Activated naive CD4-positive, alpha-beta T cell treated with anti-CD3 and anti-CD28 coated beads, Interleukin-2, amount 50 U/mL, for 72 hours (primary cell): ENCODE results near the gene HSPG2. TPM values are rescaled to one million over a fixed set of nuclear protein-coding genes. Genes with fewer than 3 reads are reported as not detected.

Experiments used
- ATAC-seq, 2 donors: fragments of 150-1000 bp; cut with Tn5 transposase; 2 replicates each; pipeline ENCODE4 v1.10.0; 2021; ENCODE audit warnings: mild to moderate bottlenecking in 2 of 2, moderate library complexity in 2 of 2
- DNase-seq, 2 donors: peaks; one replicate each; pipeline ENCODE4 v3.0.0; 2021 to 2022; ENCODE audit warnings: low spot score in 2 of 2
- H3K27ac Mint-ChIP-seq, 2 donors: one replicate each; pipeline ENCODE4 v1.8.0; 2022; ENCODE audit warnings: mild to moderate bottlenecking in 2 of 2, mixed read lengths in 2 of 2
- H3K36me3 Mint-ChIP-seq, 2 donors: one replicate each; pipeline ENCODE4 v1.8.0; 2022; ENCODE audit warnings: mixed read lengths in 2 of 2
- H3K9me3 Mint-ChIP-seq, 2 donors: one replicate each; pipeline ENCODE4 v1.8.0; 2022; ENCODE audit warnings: mixed read lengths in 2 of 2
- total RNA-seq, 2 donors: library from RNA; stranded (reverse); gene quantifications; one replicate each; pipeline ENCODE4 v1.2.3, GENCODE V29; 2022

Gene HSPG2
- total RNA-seq, 2 donors from 2014 or later: 9.2 to 37.3 TPM

- Mint-ChIP-seq H3K9me3 (no peaks in the 10 kb centered on the region), H3K36me3 (no peaks in the 10 kb centered on the region), H3K27ac (peak overlapping the region in 1 of 2 donors; percentile 87)
- DNase-seq: no peak
- ATAC-seq: no peak
Measured at GRCh38 chr1:21855257-21856096, 81.6 kb downstream of the HSPG2 start.

GRCh38 chr1:21854751-21855131, 82.4 kb downstream of the HSPG2 start:
- no peaks in the 10 kb centered on the region for H3K36me3 Mint-ChIP-seq
- ATAC-seq: no peak
- no peak overlapping the region for H3K27ac Mint-ChIP-seq
- DNase-seq: no peak
- no peaks in the 10 kb centered on the region for H3K9me3 Mint-ChIP-seq

GRCh38 chr1:21854090-21854750, 82.9 kb downstream of the HSPG2 start:
- DNase-seq (no peak), ATAC-seq (no peak)
- H3K27ac Mint-ChIP-seq: no peak overlapping the region
- H3K9me3 Mint-ChIP-seq: no peaks in the 10 kb centered on the region
- H3K36me3 Mint-ChIP-seq: no peaks in the 10 kb centered on the region

GRCh38 chr1:21853131-21853427, 84.0 kb downstream of the HSPG2 start:
- ATAC-seq: no peak
- H3K27ac Mint-ChIP-seq: no peak overlapping the region
- H3K9me3 Mint-ChIP-seq: no peaks in the 10 kb centered on the region
- no peaks in the 10 kb centered on the region for H3K36me3 Mint-ChIP-seq
- no peak for DNase-seq

GRCh38 chr1:21852282-21853130, 84.6 kb downstream of the HSPG2 start:
- ATAC-seq (peak; percentile 23 to 34), DNase-seq (no peak)
- Mint-ChIP-seq H3K27ac (peak overlapping the region in 1 of 2 donors; percentile 48), H3K9me3 (no peaks in the 10 kb centered on the region), H3K36me3 (no peaks in the 10 kb centered on the region)

GRCh38 chr1:21851430-21852250, 85.5 kb downstream of the HSPG2 start:
- Mint-ChIP-seq H3K9me3 (no peaks in the 10 kb centered on the region), H3K27ac (peak overlapping the region in 1 of 2 donors; percentile 48), H3K36me3 (no peaks in the 10 kb centered on the region)
- no peak for DNase-seq
- ATAC-seq: no peak

GRCh38 chr1:21849909-21850576, 87.1 kb downstream of the HSPG2 start:
- Mint-ChIP-seq H3K9me3 (no peaks in the 10 kb centered on the region), H3K27ac (no peak overlapping the region), H3K36me3 (no peaks in the 10 kb centered on the region)
- DNase-seq (no peak), ATAC-seq (no peak)

GRCh38 chr1:21848524-21849174, 88.5 kb downstream of the HSPG2 start:
- DNase-seq (no peak), ATAC-seq (no peak)
- no peaks in the 10 kb centered on the region for H3K36me3 Mint-ChIP-seq
- no peak overlapping the region for H3K27ac Mint-ChIP-seq
- no peaks in the 10 kb centered on the region for H3K9me3 Mint-ChIP-seq

- DNase-seq: no peak
- no peaks in the 10 kb centered on the region for H3K36me3 Mint-ChIP-seq
- no peak overlapping the region for H3K27ac Mint-ChIP-seq
- no peak for ATAC-seq
- no peaks in the 10 kb centered on the region for H3K9me3 Mint-ChIP-seq
Measured at GRCh38 chr1:21847223-21848205, 89.6 kb downstream of the HSPG2 start.

GRCh38 chr1:21845646-21846641, 91.2 kb downstream of the HSPG2 start:
- H3K9me3 Mint-ChIP-seq: no peaks in the 10 kb centered on the region
- no peaks in the 10 kb centered on the region for H3K36me3 Mint-ChIP-seq
- H3K27ac Mint-ChIP-seq: no peak overlapping the region
- DNase-seq (no peak), ATAC-seq (no peak)

GRCh38 chr1:21843996-21844395, 93.1 kb downstream of the HSPG2 start:
- Mint-ChIP-seq H3K27ac (peak overlapping the region in 1 of 2 donors; percentile 22), H3K9me3 (no peaks in the 10 kb centered on the region), H3K36me3 (no peaks in the 10 kb centered on the region)
- DNase-seq: no peak
- ATAC-seq: no peak

GRCh38 chr1:21843208-21843607, 93.9 kb downstream of the HSPG2 start:
- no peaks in the 10 kb centered on the region for H3K9me3 Mint-ChIP-seq
- H3K27ac Mint-ChIP-seq: no peak overlapping the region
- ATAC-seq (no peak), DNase-seq (no peak)
- H3K36me3 Mint-ChIP-seq: no peaks in the 10 kb centered on the region

- no peaks in the 10 kb centered on the region for H3K9me3 Mint-ChIP-seq
- DNase-seq (no peak), ATAC-seq (no peak)
- H3K27ac Mint-ChIP-seq: peak overlapping the region in 1 of 2 donors; percentile 35
- no peaks in the 10 kb centered on the region for H3K36me3 Mint-ChIP-seq
Measured at GRCh38 chr1:21842606-21843162, 94.4 kb downstream of the HSPG2 start.
